Osteoblast (primary cell): Measurements from ENCODE around the gene SLC37A1. TPM values are rescaled to one million over a fixed set of nuclear protein-coding genes. Genes with fewer than 3 reads are reported as not detected.

Source experiments
- DNase-seq: peaks from one replicate; pipeline ENCODE4 v3.0.0; 2011; ENCODE audit warnings: low spot score, mixed read lengths; ENCODE audit not compliant: insufficient read length; ENCODE audit errors: missing footprints
- H2AFZ ChIP-seq: 2 replicates; pipeline ENCODE4 v1.6.0; 2011; ENCODE audit warnings: mild to moderate bottlenecking, low read length
- H3K27ac ChIP-seq: 2 replicates; pipeline ENCODE4 v1.5.1; 2011; ENCODE audit warnings: mild to moderate bottlenecking, low read depth, low read length, moderate library complexity
- H3K27me3 ChIP-seq: 2 replicates; pipeline ENCODE4 v1.6.0; 2012; ENCODE audit warnings: mild to moderate bottlenecking, control low read depth, inconsistent platforms, low read length, moderate library complexity; ENCODE audit not compliant: insufficient read depth
- H3K36me3 ChIP-seq: 2 replicates; pipeline ENCODE4 v1.5.1; 2011; ENCODE audit warnings: mild to moderate bottlenecking, low read length, control low read depth, moderate library complexity; ENCODE audit not compliant: insufficient read depth
- H3K4me1 ChIP-seq: 2 replicates; pipeline ENCODE4 v1.5.1; 2011; ENCODE audit warnings: mild to moderate bottlenecking, low read length, control low read depth, moderate library complexity; ENCODE audit not compliant: insufficient read depth
- H3K4me2 ChIP-seq: 2 replicates; pipeline ENCODE4 v1.6.0; 2011; ENCODE audit warnings: mild to moderate bottlenecking, low read length; ENCODE audit not compliant: insufficient read depth
- H3K4me3 ChIP-seq: fragments of 200-600 bp; sonication (generic); 3 replicates; pipeline ENCODE4 v1.5.1; 2012; ENCODE audit warnings: mild to moderate bottlenecking, low read length, inconsistent platforms; ENCODE audit not compliant: insufficient read depth
- H3K79me2 ChIP-seq: 2 replicates; pipeline ENCODE4 v1.6.0; 2012; ENCODE audit warnings: mild to moderate bottlenecking, low read length, control low read depth, inconsistent platforms; ENCODE audit not compliant: insufficient read depth
- H3K9me3 ChIP-seq: 2 replicates; pipeline ENCODE4 v1.5.1; 2011; ENCODE audit warnings: low read depth, low read length, control low read depth
- H4K20me1 ChIP-seq: 2 replicates; pipeline ENCODE4 v1.6.0; 2012; ENCODE audit warnings: mild to moderate bottlenecking, low read length, control low read depth; ENCODE audit not compliant: insufficient read depth
- CTCF ChIP-seq: IDR thresholded peaks from 2 replicates; pipeline ENCODE4 v1.5.1; 2011; ENCODE audit warnings: mild to moderate bottlenecking, low read depth, low read length, moderate library complexity; ENCODE audit errors: extremely low read depth
- total RNA-seq: library from RNA; depleted of rRNA; stranded (reverse); fragments of >200 nt; gene quantifications from 2 replicates; pipeline ENCODE4 v1.2.3, GENCODE V29; 2012

Gene SLC37A1
- total RNA-seq, 1 donor, result 6.9 TPM

GRCh38 chr21:42586406-42586805, 72.8 kb downstream of the SLC37A1 start:
- no peak overlapping the region for H3K4me2 ChIP-seq
- H3K27me3 ChIP-seq, result no peaks in the 10 kb centered on the region
- no peaks in the 10 kb centered on the region for H3K36me3 ChIP-seq
- no peak overlapping the region for H3K4me3 ChIP-seq
- TF ChIP-seq CTCF, result no peak
- DNase-seq, result no peak
- no peaks in the 10 kb centered on the region for H3K79me2 ChIP-seq
- H3K9me3 ChIP-seq, result no peaks in the 10 kb centered on the region
- no peak overlapping the region for H3K27ac ChIP-seq
- H3K4me1 ChIP-seq, result no peaks in the 10 kb centered on the region
- no peak overlapping the region for H2AFZ ChIP-seq
- no peaks in the 10 kb centered on the region for H4K20me1 ChIP-seq

DNA sequence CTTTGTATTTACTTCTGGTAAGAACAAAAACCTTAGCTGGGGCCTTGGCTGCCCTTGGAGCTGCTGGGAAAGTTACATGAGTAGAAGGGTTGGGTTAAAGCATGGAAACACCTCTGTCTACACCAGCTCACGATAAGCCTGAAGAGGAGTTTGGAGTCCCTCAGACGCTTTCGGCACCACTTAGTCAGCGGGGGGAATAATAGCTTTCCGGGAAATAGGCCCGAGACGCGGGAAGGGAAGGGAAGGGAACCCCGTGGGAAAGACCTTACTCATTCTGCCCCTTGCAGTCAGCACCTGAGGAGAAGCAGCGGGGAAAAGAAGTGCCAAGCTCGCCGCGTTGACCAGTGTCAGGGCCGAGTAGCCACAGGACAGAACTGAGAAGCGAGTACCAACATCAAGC, 73.4 kb downstream of the SLC37A1 start:
- H3K36me3 ChIP-seq, result no peaks in the 10 kb centered on the region
- peak; percentile 73 for DNase-seq
- no peak overlapping the region for H2AFZ ChIP-seq
- H3K79me2 ChIP-seq, result no peaks in the 10 kb centered on the region
- no peak overlapping the region for H3K4me3 ChIP-seq
- no peak overlapping the region for H3K27ac ChIP-seq
- H4K20me1 ChIP-seq, result no peaks in the 10 kb centered on the region
- no peaks in the 10 kb centered on the region for H3K4me1 ChIP-seq
- H3K4me2 ChIP-seq, result no peak overlapping the region
- peaks cover under 1% of the 10 kb centered on the region for H3K27me3 ChIP-seq
- no peaks in the 10 kb centered on the region for H3K9me3 ChIP-seq
- TF ChIP-seq CTCF, result no peak

DNA sequence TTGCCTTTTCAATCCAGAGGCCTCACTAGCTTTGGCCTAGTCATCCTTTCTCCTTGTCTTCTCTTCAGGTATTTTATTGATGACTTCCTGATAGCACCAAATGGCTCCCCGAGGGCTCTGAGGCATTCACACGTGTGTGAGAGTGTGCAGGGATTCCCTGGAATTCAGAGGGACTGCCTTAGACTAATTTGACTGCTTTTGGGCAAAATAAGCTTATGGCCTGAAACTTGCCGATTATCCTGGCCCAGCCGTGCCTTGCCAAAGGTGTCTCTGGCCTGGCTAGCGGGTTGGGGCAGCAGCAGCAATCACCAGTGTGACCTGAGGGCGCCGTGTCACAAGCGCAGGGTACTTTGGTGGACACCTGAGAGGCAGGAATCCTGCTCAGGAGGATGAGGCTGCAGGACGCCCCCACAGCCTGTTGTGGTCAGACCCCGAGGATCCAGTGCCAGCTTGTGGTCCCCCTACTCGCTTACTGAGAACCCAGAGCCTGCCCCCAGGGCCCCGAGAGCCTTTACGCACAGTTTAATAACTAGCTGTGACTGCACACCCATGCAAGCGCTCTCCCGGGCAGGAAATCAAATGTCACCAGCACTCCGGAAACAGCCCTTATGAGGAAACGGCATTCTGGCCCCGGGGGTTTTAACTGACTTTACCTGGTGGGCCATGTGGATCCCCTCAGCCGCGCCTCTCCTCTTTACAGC, 76.9 kb downstream of the SLC37A1 start:
- Histone ChIP-seq H3K4me3 (no peak overlapping the region), H3K27me3 (peaks cover 3% of the 10 kb centered on the region), H3K4me2 (no peak overlapping the region), H4K20me1 (no peaks in the 10 kb centered on the region), H3K9me3 (no peaks in the 10 kb centered on the region), H3K4me1 (no peaks in the 10 kb centered on the region), H3K27ac (no peak overlapping the region), H3K36me3 (no peaks in the 10 kb centered on the region), H3K79me2 (no peaks in the 10 kb centered on the region), H2AFZ (no peak overlapping the region)
- TF ChIP-seq CTCF, result no peak
- peak; percentile 90 for DNase-seq

GRCh38 chr21:42591170-42591869, 77.7 kb downstream of the SLC37A1 start:
- Histone ChIP-seq H3K27ac (no peak overlapping the region), H3K4me2 (no peak overlapping the region), H3K36me3 (no peaks in the 10 kb centered on the region), H3K27me3 (peaks cover 3% of the 10 kb centered on the region), H4K20me1 (no peaks in the 10 kb centered on the region), H3K4me1 (no peaks in the 10 kb centered on the region), H3K4me3 (no peak overlapping the region), H2AFZ (no peak overlapping the region), H3K79me2 (no peaks in the 10 kb centered on the region), H3K9me3 (no peaks in the 10 kb centered on the region)
- TF ChIP-seq CTCF, result no peak
- DNase-seq, result peak; percentile 43
